HepG2 (cell line): ENCODE data around the gene L2HGDH. TPM values are rescaled to one million over a fixed set of nuclear protein-coding genes. Genes with fewer than 3 reads are reported as not detected.
A peak's percentile ranks its signal among the peaks of the same experiment; 100 is the strongest.

Experiments
- BORCS8-MEF2B ChIP-seq: sonication (generic); formaldehyde crosslinking; IDR thresholded peaks from 2 replicates; pipeline ENCODE4 v1.8.0; 2022; ENCODE audit warnings: mild to moderate bottlenecking, missing genetic modification reagents
- GATA4 ChIP-seq: sonication (generic); IDR thresholded peaks from 2 replicates; pipeline ENCODE4 v1.6.1; 2016; ENCODE audit warnings: antibody characterized with exemption, low read depth, borderline replicate concordance
- GMEB2 ChIP-seq: IDR thresholded peaks from 2 replicates; pipeline ENCODE4 v1.6.1; 2016; ENCODE audit warnings: missing biosample characterization, missing genetic modification reagents, low read depth
- HOXA5 ChIP-seq: sonication (generic); formaldehyde crosslinking; IDR thresholded peaks from 2 replicates; pipeline ENCODE4 v1.4.0; 2020; ENCODE audit warnings: missing genetic modification reagents
- IRF1 ChIP-seq: sonication (generic); formaldehyde crosslinking; IDR thresholded peaks from 2 replicates; pipeline ENCODE4 v1.4.0; 2020; ENCODE audit warnings: low read depth, mild to moderate bottlenecking, missing genetic modification reagents
- JUND ChIP-seq: sonication (generic); formaldehyde crosslinking; IDR thresholded peaks from 2 replicates; pipeline ENCODE4 v1.8.0; 2022; ENCODE audit warnings: mild to moderate bottlenecking, missing genetic modification reagents
- KLF11 ChIP-seq: IDR thresholded peaks from 2 replicates; pipeline ENCODE4 v1.6.1; 2016; ENCODE audit warnings: missing compliant biosample characterization
- NFE2L2 ChIP-seq: fragments of 150-350 bp; IDR thresholded peaks from 2 replicates; pipeline ENCODE4 v1.6.1; 2014; ENCODE audit warnings: low read length
- RAD21 ChIP-seq: fragments of 450-650 bp; formaldehyde crosslinking; IDR thresholded peaks from 2 replicates; pipeline ENCODE4 v1.5.0; 2020; ENCODE audit warnings: mild to moderate bottlenecking
- RFX1 ChIP-seq: fragments of 450-650 bp; IDR thresholded peaks from 2 replicates; pipeline ENCODE4 v1.6.1; 2017
- SP140L ChIP-seq: sonication (generic); formaldehyde crosslinking; IDR thresholded peaks from 2 replicates; pipeline ENCODE4 v1.4.0; 2020; ENCODE audit warnings: missing genetic modification reagents, borderline replicate concordance
- YEATS2 ChIP-seq: sonication (generic); formaldehyde crosslinking; IDR thresholded peaks from 2 replicates; pipeline ENCODE4 v1.4.0; 2020; ENCODE audit warnings: missing genetic modification reagents, borderline replicate concordance
- ZBTB4 ChIP-seq: sonication (generic); formaldehyde crosslinking; IDR thresholded peaks from 2 replicates; pipeline ENCODE4 v1.4.0; 2020; ENCODE audit warnings: missing genetic modification reagents, mild to moderate bottlenecking, borderline replicate concordance
- ZNF230 ChIP-seq: sonication (generic); formaldehyde crosslinking; IDR thresholded peaks from 2 replicates; pipeline ENCODE4 v1.4.0; 2020; ENCODE audit warnings: mild to moderate bottlenecking, missing genetic modification reagents
- ZNF331 ChIP-seq: sonication (generic); formaldehyde crosslinking; IDR thresholded peaks from 2 replicates; pipeline ENCODE4 v1.4.0; 2020; ENCODE audit warnings: missing genetic modification reagents
- ZNF337 ChIP-seq: sonication (generic); formaldehyde crosslinking; IDR thresholded peaks from 2 replicates; pipeline ENCODE4 v1.5.1; 2020; ENCODE audit warnings: missing genetic modification reagents, low read depth, mild to moderate bottlenecking, borderline replicate concordance
- ZNF350 ChIP-seq: sonication (generic); formaldehyde crosslinking; IDR thresholded peaks from 2 replicates; pipeline ENCODE4 v1.4.0; 2020; ENCODE audit warnings: mild to moderate bottlenecking, low read depth, missing genetic modification reagents, borderline replicate concordance
- ZNF589 ChIP-seq: sonication (generic); formaldehyde crosslinking; conservative IDR thresholded peaks from 2 replicates; pipeline ENCODE4 v1.8.0; 2022; ENCODE audit warnings: mild to moderate bottlenecking, moderate library complexity, missing genetic modification reagents
- ZSCAN25 ChIP-seq: sonication (generic); formaldehyde crosslinking; IDR thresholded peaks from 2 replicates; pipeline ENCODE4 v1.8.0; 2022; ENCODE audit warnings: mild to moderate bottlenecking, missing genetic modification reagents
- polyA plus RNA-seq, 8 experiments: library from polyadenylated mRNA; depleted of rRNA in 3 of 8; stranded (reverse) in 7 of 8; unstranded in 1 of 8; fragments of >200 nt; fragmentation: Illumina TruSeq in 4 of 8; extraction: Trizol in 4 of 8; gene quantifications; 2 replicates each; pipeline versions ENCODE4 v1.2.1 to v1.2.3, GENCODE V29; 2011 to 2016; ENCODE audit warnings: low read depth in 4 of 8, missing spikeins in 1 of 8, mixed read lengths in 1 of 8; ENCODE audit not compliant: insufficient read depth in 1 of 8
- total RNA-seq, 5 experiments: library from RNA; depleted of rRNA; stranded (reverse); fragments of >200 nt; fragmentation: Illumina TruSeq; extraction: Trizol; gene quantifications; 2 replicates each; pipeline ENCODE4 v1.2.3, GENCODE V29; 2016; ENCODE audit warnings: low read depth in 1 of 5
- TF ChIP-seq, protein P1 (sequence below): sonication (generic); formaldehyde crosslinking; IDR thresholded peaks from 2 replicates; pipeline ENCODE4 v1.4.0; 2020; ENCODE audit warnings: missing genetic modification reagents, mild to moderate bottlenecking, borderline replicate concordance

L2HGDH gene
- total and polyA plus RNA-seq, 2 of the 13 experiments (the other 11 are each of a cell fraction or from before 2014, with no cell fraction given): 3.3 to 5.0 TPM

- TF ChIP-seq ZNF230 (CRISPR knock-in tag): peak; percentile 96
- no peak for TF ChIP-seq RFX1
- TF ChIP-seq KLF11 (CRISPR knock-in tag): no peak; the same call in 1 of the 2 replicates
- peak; percentile 65; the same call in 1 of the 2 replicates for TF ChIP-seq GATA4
- TF ChIP-seq SP140L: peak; percentile 26; the same call in 1 of the 2 replicates
- peak; percentile 45; the same call in 1 of the 2 replicates for TF ChIP-seq ZBTB4 (CRISPR knock-in tag)
- no peak; the same call in 1 of the 2 replicates for TF ChIP-seq ZNF331 (CRISPR knock-in tag)
- TF ChIP-seq IRF1: no peak
- peak; percentile 82 for TF ChIP-seq BORCS8-MEF2B (CRISPR knock-in tag)
- no peak for TF ChIP-seq NFE2L2
- TF ChIP-seq JUND (CRISPR knock-in tag): no peak
- TF ChIP-seq RAD21 (CRISPR knock-in tag): peak; percentile 52; the same call in 1 of the 2 replicates
- TF ChIP-seq ZNF589: 0 out of 2 replicates have a peak, but pooled peaks have one; percentile 73
- TF ChIP-seq, protein P1, sequence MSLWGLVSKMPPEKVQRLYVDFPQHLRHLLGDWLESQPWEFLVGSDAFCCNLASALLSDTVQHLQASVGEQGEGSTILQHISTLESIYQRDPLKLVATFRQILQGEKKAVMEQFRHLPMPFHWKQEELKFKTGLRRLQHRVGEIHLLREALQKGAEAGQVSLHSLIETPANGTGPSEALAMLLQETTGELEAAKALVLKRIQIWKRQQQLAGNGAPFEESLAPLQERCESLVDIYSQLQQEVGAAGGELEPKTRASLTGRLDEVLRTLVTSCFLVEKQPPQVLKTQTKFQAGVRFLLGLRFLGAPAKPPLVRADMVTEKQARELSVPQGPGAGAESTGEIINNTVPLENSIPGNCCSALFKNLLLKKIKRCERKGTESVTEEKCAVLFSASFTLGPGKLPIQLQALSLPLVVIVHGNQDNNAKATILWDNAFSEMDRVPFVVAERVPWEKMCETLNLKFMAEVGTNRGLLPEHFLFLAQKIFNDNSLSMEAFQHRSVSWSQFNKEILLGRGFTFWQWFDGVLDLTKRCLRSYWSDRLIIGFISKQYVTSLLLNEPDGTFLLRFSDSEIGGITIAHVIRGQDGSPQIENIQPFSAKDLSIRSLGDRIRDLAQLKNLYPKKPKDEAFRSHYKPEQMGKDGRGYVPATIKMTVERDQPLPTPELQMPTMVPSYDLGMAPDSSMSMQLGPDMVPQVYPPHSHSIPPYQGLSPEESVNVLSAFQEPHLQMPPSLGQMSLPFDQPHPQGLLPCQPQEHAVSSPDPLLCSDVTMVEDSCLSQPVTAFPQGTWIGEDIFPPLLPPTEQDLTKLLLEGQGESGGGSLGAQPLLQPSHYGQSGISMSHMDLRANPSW (CRISPR knock-in tag): no peak
- peak; percentile 80 for TF ChIP-seq GMEB2 (CRISPR knock-in tag)
- peak; percentile 60; the same call in 1 of the 2 replicates for TF ChIP-seq HOXA5 (CRISPR knock-in tag)
- peak; percentile 68; the same call in 1 of the 2 replicates for TF ChIP-seq ZSCAN25
- peak; percentile 78; the same call in 1 of the 2 replicates for TF ChIP-seq YEATS2 (CRISPR knock-in tag)
- no peak for TF ChIP-seq ZNF337 (CRISPR knock-in tag)
- TF ChIP-seq ZNF350 (CRISPR knock-in tag): peak; percentile 72; the same call in 1 of the 2 replicates
Measured at GRCh38 chr14:50311972-50312733, at the start of gene L2HGDH, which contains the start of gene DMAC2L (continued).
